ENCODE data around the gene MXRA8.

MXRA8 gene

GRCh38 chr1:1360506-1361169 is 2.3 kb upstream of the MXRA8 start:
- DNase-seq (ENCODE audit: extremely low spot score), result no peak
- CTCF ChIA-PET, result no interaction called here
- no peak for TF ChIP-seq CTCF (IDR thresholded peaks at IDR 0.05; ENCODE audit: control extremely low read depth, extremely low read depth, low read depth, missing control alignments)
- POLR2A ChIA-PET, result no interaction called here

GRCh38 chr1:1359664-1360468 is 1.5 kb upstream of the MXRA8 start:
- no peak for TF ChIP-seq CTCF (IDR thresholded peaks at IDR 0.05; ENCODE audit: control extremely low read depth, extremely low read depth, low read depth, missing control alignments)
- ChIA-PET POLR2A (no interaction called here), CTCF (interaction anchor here (1.0 kb wide), 1 partner anchor 12 kb away, joined by 4 read pairs; no protein-coding TSS in a partner anchor)
- no peak for DNase-seq (ENCODE audit: extremely low spot score)

- no peak for TF ChIP-seq CTCF (IDR thresholded peaks at IDR 0.05; ENCODE audit: control extremely low read depth, extremely low read depth, low read depth, missing control alignments)
- DNase-seq (ENCODE audit: extremely low spot score), result no peak
- POLR2A ChIA-PET, result no interaction called here
- CTCF ChIA-PET, result interaction anchor here (1.0 kb wide), 1 partner anchor 12 kb away, joined by 4 read pairs; no protein-coding TSS in a partner anchor
Measured at GRCh38 chr1:1359308-1359663, 931 bp upstream of the MXRA8 start.

- no peak for TF ChIP-seq CTCF (IDR thresholded peaks at IDR 0.05; ENCODE audit: control extremely low read depth, extremely low read depth, low read depth, missing control alignments)
- POLR2A ChIA-PET, result no interaction called here
- CTCF ChIA-PET, result interaction anchor here (0.6 to 1.7 kb wide), 2 partner anchors 14 to 147 kb away, joined by 3 to 5 read pairs; no protein-coding TSS in a partner anchor
- DNase-seq (ENCODE audit: extremely low spot score), result no peak
Measured at GRCh38 chr1:1357871-1358432, 403 bp downstream of the MXRA8 start.

GRCh38 chr1:1356796-1357401 is 1.5 kb downstream of the MXRA8 start:
- no peak for TF ChIP-seq CTCF (IDR thresholded peaks at IDR 0.05; ENCODE audit: control extremely low read depth, extremely low read depth, low read depth, missing control alignments)
- DNase-seq (ENCODE audit: extremely low spot score), result no peak
- POLR2A ChIA-PET, result no interaction called here
- CTCF ChIA-PET, result interaction anchor here (1.7 kb wide), 1 partner anchor 15 kb away, joined by 5 read pairs; no protein-coding TSS in a partner anchor

GRCh38 chr1:1356166-1356795 is 2.1 kb downstream of the MXRA8 start:
- TF ChIP-seq CTCF (IDR thresholded peaks at IDR 0.05; ENCODE audit: control extremely low read depth, extremely low read depth, low read depth, missing control alignments), result no peak
- POLR2A ChIA-PET, result no interaction called here
- CTCF ChIA-PET, result no interaction called here
- no peak for DNase-seq (ENCODE audit: extremely low spot score)

Measured in GM10248 (cell line).